Natural killer cell (primary cell): ENCODE measurements around the gene ZNF19. TPM values are rescaled to one million over a fixed set of nuclear protein-coding genes. Genes with fewer than 3 reads are reported as not detected.

ENCODE experiments used
- ATAC-seq, 3 donors: fragments of 150-1000 bp in 2 of 3; fragments of 200-7000 bp in 1 of 3; cut with Tn5 transposase; 1 replicate in 1 of 3; 2 replicates in 2 of 3; pipeline ENCODE4 v1.10.0; 2021; ENCODE audit warnings: mild to moderate bottlenecking in 2 of 3, moderate library complexity in 2 of 3
- DNase-seq, 2 donors: peaks; one replicate each; pipeline versions ENCODE4 v3.0.0 to v3.0.0-alpha.2; 2013 to 2021; ENCODE audit warnings: mixed read lengths in 1 of 2
- H3K27ac ChIP-seq: one replicate; pipeline ENCODE4 v1.5.1; 2013; ENCODE audit warnings: mild to moderate bottlenecking, low read length
- H3K27me3 ChIP-seq: one replicate; pipeline ENCODE4 v1.6.1; 2013; ENCODE audit warnings: low read length; ENCODE audit not compliant: control insufficient read depth, insufficient read depth
- H3K36me3 ChIP-seq: one replicate; pipeline ENCODE4 v1.6.1; 2013; ENCODE audit warnings: low read length; ENCODE audit not compliant: control insufficient read depth, insufficient read depth
- H3K4me1 ChIP-seq: one replicate; pipeline ENCODE4 v1.6.1; 2013; ENCODE audit warnings: low read length; ENCODE audit not compliant: control insufficient read depth, insufficient read depth
- H3K4me3 ChIP-seq: one replicate; pipeline ENCODE4 v1.5.1; 2013; ENCODE audit warnings: low read length
- H3K9me3 ChIP-seq: one replicate; pipeline ENCODE4 v1.6.1; 2013; ENCODE audit warnings: low read length; ENCODE audit not compliant: control insufficient read depth, insufficient read depth
- H3K27ac Mint-ChIP-seq, 2 donors: one replicate each; pipeline ENCODE4 v1.8.0; 2022; ENCODE audit warnings: mild to moderate bottlenecking in 2 of 2, mixed read lengths in 2 of 2, moderate library complexity in 1 of 2
- H3K27me3 Mint-ChIP-seq, 2 donors: one replicate each; pipeline ENCODE4 v1.8.0; 2022; ENCODE audit warnings: low read depth in 2 of 2, mixed read lengths in 2 of 2
- H3K36me3 Mint-ChIP-seq: one replicate; pipeline ENCODE4 v1.8.0; 2022; ENCODE audit warnings: mixed read lengths
- H3K4me1 Mint-ChIP-seq, 2 donors: one replicate each; pipeline ENCODE4 v1.8.0; 2022; ENCODE audit warnings: mixed read lengths in 2 of 2
- H3K4me3 Mint-ChIP-seq: one replicate; pipeline ENCODE4 v1.8.0; 2022; ENCODE audit warnings: mild to moderate bottlenecking, moderate library complexity, mixed read lengths
- H3K9me3 Mint-ChIP-seq, 2 donors: one replicate each; pipeline ENCODE4 v1.8.0; 2022; ENCODE audit warnings: mixed read lengths in 2 of 2
- WGBS: methylation state at CpG from one replicate; pipeline ENCODE4 v1.1.7; 2013; ENCODE audit warnings: missing lambda C conversion rate; ENCODE audit not compliant: insufficient coverage; 5-methylcytosine and 5-hydroxymethylcytosine counted together
- intact Hi-C: fragments of 100-400 bp; cut with micrococcal nuclease; formaldehyde crosslinking; loops from one replicate; pipeline ENCODE4 v1.14.2; 2022
- total RNA-seq, 4 donors: library from RNA; stranded (reverse); fragments of 120-200 nt in 1 of 4; gene quantifications; one replicate each; pipeline versions ENCODE4 v1.2.3 to v1.2.4, GENCODE V29; 2013 to 2022
- TF ChIP-seq, protein P1 (sequence below): fragments of 200-600 bp; IDR thresholded peaks from one replicate; pipeline ENCODE4 v1.8.0; 2022; ENCODE audit warnings: antibody characterized with exemption

Gene ZNF19
- total RNA-seq, 3 donors from 2014 or later (not counting 1 experiment from before 2014, with no cell fraction given), result 3.4 to 6.1 (median 3.6) TPM

DNA sequence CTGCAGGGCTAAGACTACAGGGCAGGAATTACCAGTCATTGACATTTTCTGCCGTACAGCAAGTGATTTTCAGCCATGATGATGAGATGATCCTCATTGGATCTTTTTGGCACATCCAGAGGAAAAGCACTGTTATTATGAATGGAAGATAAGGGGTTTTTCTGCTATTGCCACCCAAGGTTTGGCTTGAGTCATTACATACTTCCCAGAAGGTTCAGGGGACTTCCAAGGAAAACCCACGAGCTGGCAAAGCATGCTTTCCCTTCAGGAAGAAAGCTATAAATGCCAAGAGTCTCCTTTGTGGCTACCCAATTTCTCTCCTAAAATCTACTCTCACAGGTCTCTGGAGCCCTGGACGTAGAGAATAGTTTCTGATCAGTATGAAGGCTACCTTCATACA lies 43.2 kb upstream of the ZNF19 start:
- no peak overlapping the region for H3K4me3 ChIP-seq
- intact Hi-C loops, result no loop called here
- Mint-ChIP-seq H3K4me3 (no peak overlapping the region), H3K27ac (no peak overlapping the region), H3K9me3 (no peaks in the 10 kb centered on the region), H3K27me3 (peaks cover 7 to 8% of the 10 kb centered on the region in 2 donors), H3K36me3 (no peaks in the 10 kb centered on the region), H3K4me1 (no peaks in the 10 kb centered on the region)
- H3K36me3 ChIP-seq, result no peaks in the 10 kb centered on the region
- ATAC-seq (no peak), DNase-seq (no peak)
- 65% methylated on average over 2 of the region's 3 CpGs for WGBS
- H3K4me1 ChIP-seq, result no peaks in the 10 kb centered on the region
- H3K27me3 ChIP-seq, result no peaks in the 10 kb centered on the region
- TF ChIP-seq, protein P1, sequence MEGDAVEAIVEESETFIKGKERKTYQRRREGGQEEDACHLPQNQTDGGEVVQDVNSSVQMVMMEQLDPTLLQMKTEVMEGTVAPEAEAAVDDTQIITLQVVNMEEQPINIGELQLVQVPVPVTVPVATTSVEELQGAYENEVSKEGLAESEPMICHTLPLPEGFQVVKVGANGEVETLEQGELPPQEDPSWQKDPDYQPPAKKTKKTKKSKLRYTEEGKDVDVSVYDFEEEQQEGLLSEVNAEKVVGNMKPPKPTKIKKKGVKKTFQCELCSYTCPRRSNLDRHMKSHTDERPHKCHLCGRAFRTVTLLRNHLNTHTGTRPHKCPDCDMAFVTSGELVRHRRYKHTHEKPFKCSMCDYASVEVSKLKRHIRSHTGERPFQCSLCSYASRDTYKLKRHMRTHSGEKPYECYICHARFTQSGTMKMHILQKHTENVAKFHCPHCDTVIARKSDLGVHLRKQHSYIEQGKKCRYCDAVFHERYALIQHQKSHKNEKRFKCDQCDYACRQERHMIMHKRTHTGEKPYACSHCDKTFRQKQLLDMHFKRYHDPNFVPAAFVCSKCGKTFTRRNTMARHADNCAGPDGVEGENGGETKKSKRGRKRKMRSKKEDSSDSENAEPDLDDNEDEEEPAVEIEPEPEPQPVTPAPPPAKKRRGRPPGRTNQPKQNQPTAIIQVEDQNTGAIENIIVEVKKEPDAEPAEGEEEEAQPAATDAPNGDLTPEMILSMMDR, result no peak
- H3K27ac ChIP-seq, result no peak overlapping the region
- H3K9me3 ChIP-seq, result no peaks in the 10 kb centered on the region

DNA sequence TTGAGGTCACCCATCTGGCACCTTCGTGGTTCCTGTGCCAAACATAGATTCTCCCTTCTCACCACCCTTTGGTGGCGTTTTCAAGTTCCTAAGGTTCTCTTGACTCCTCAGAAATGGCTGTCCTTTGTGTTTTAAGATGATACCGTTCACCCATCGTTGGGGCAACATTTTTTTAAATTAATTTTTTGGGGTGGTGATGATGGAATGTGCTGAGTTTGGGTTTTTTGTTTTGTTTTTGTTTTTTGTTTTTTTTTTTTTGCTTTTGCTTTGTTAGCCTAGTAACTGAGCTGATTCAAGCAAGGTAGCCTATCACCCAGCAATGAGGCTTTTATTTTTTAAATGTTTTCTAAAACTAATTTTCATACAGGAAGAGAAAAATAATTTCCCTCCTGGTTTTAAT lies 39.7 kb upstream of the ZNF19 start:
- H3K27ac ChIP-seq, result no peak overlapping the region
- ATAC-seq (no peak), DNase-seq (no peak)
- Mint-ChIP-seq H3K4me3 (no peak overlapping the region), H3K27me3 (peaks cover 16 to 21% of the 10 kb centered on the region in 2 donors), H3K27ac (no peak overlapping the region), H3K4me1 (no peaks in the 10 kb centered on the region), H3K9me3 (no peaks in the 10 kb centered on the region), H3K36me3 (no peaks in the 10 kb centered on the region)
- no peaks in the 10 kb centered on the region for H3K9me3 ChIP-seq
- no peaks in the 10 kb centered on the region for H3K4me1 ChIP-seq
- no peaks in the 10 kb centered on the region for H3K27me3 ChIP-seq
- no peaks in the 10 kb centered on the region for H3K36me3 ChIP-seq
- H3K4me3 ChIP-seq, result no peak overlapping the region
- TF ChIP-seq, protein P1, result no peak
- intact Hi-C loops, result no loop called here
- WGBS, result 72% methylated on average over 4 of the region's 4 CpGs

DNA sequence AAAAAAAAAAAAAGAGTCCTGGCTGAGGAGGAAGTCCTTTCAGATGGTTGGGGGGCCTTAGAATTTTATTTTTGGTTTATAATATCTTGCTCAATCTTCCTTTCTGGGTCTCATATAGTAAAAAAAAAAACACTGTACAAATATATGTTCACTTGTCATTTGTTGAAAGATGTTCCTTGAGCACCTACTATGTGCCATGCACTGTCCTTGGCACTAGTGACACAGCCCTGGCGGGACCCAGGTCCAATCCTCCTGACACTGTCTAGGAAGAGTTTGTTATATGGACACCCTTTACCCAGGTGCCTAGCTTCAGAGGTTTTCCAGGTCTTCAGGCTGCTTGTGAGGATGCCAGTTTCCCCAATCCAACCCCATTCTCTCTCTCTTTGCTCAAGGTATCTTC lies 39.1 kb upstream of the ZNF19 start:
- Mint-ChIP-seq H3K4me1 (no peaks in the 10 kb centered on the region), H3K27ac (no peak overlapping the region), H3K9me3 (no peaks in the 10 kb centered on the region), H3K36me3 (no peaks in the 10 kb centered on the region), H3K4me3 (no peak overlapping the region), H3K27me3 (peaks cover 16 to 21% of the 10 kb centered on the region in 2 donors)
- 89% methylated on average over 1 of the region's 1 CpG for WGBS
- TF ChIP-seq, protein P1, result no peak
- Histone ChIP-seq H3K4me1 (no peaks in the 10 kb centered on the region), H3K9me3 (no peaks in the 10 kb centered on the region), H3K36me3 (no peaks in the 10 kb centered on the region), H3K27ac (no peak overlapping the region), H3K27me3 (no peaks in the 10 kb centered on the region), H3K4me3 (no peak overlapping the region)
- no peak for DNase-seq
- no peak for ATAC-seq
- intact Hi-C loops, result no loop called here

DNA sequence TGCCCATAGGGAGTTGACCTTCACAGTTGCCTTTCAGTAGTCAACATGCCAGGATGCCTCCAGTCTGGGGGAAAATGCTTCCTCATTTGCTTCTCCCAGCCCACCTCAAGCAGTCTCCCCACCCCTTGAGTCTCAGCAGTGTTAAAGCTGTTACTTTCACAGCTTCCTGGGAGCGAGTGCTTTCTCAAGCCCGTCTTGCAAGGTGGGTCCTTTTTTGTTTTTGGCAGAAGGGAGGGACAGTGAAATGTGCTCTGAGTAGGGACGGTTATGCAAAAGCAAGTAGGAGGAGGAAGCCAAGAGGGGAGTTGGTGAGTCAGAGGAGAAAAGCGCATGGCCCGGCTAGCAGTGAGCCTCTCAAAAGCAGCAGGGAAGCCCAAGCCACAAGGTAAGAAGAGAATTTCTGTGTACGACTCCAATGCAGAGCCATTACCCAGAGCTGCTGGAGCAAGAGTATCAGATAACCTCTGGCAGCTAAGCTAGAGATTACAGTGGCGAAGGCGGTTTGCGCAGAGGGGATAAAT lies 37.0 kb upstream of the ZNF19 start, which contains the start of gene CHST4:
Gene CHST4, plus strand, starts transcription at position 316 of the 521 bp plus-strand sequence. CDS start 10,252 bp downstream, outside the sequence.
- peaks cover 19 to 21% of the 10 kb centered on the region in 2 donors for H3K27me3 Mint-ChIP-seq
- H3K36me3 Mint-ChIP-seq, result no peaks in the 10 kb centered on the region
- no peaks in the 10 kb centered on the region for H3K9me3 ChIP-seq
- H3K9me3 Mint-ChIP-seq, result no peaks in the 10 kb centered on the region
- H3K4me1 ChIP-seq, result no peaks in the 10 kb centered on the region
- no peak within 1 kb of the TSS for H3K4me3 Mint-ChIP-seq
- H3K36me3 ChIP-seq, result no peaks in the 10 kb centered on the region
- WGBS, result 23% methylated on average over 9 of the region's 9 CpGs
- H3K27ac ChIP-seq, result no peak within 1 kb of the TSS
- no peak within 1 kb of the TSS for H3K27ac Mint-ChIP-seq
- H3K4me3 ChIP-seq, result no peak within 1 kb of the TSS
- ATAC-seq (no peak), DNase-seq (no peak)
- no peaks in the 10 kb centered on the region for H3K27me3 ChIP-seq
- intact Hi-C loops, result no loop called here
- TF ChIP-seq, protein P1, result no peak
- no peaks in the 10 kb centered on the region for H3K4me1 Mint-ChIP-seq
